Activated CD4-positive, alpha-beta T cell treated with anti-CD3 and anti-CD28 coated beads, Interleukin-2, Interleukin-6, amounts not matched to agents 100 ng/mL and 50 ng/mL, durations not matched to agents 16 hours and 8 hours (primary cell): Measurements from ENCODE around the gene ANKRD17.
A peak's percentile ranks its signal among the peaks of the same experiment; 100 is the strongest.
"Not testable (repeated sequence)": the region's sequence is repeated elsewhere in the genome, so short reads cannot be mapped to it uniquely, and the experiment has no call there.

ENCODE experiments used
- DNase-seq: peaks from one replicate; pipeline ENCODE4 v3.0.0-alpha.2; 2020

ANKRD17 gene

GRCh38 chr4:73258686-73259570 lies at the start of gene ANKRD17:
Gene ANKRD17, minus strand, starts transcription at chr4:73258798. Its CDS starts 130 bp downstream, at chr4:73258668.
- DNase-seq, result peak; percentile 93

- DNase-seq, result no peak
Measured at GRCh38 chr4:73308286-73308685, 49.7 kb upstream of the ANKRD17 start.

GRCh38 chr4:73303711-73304110 lies 45.1 kb upstream of the ANKRD17 start:
- no peak for DNase-seq

- DNase-seq, result no peak
Measured at GRCh38 chr4:73299548-73300280, 41.1 kb upstream of the ANKRD17 start.

- not testable (repeated sequence) for DNase-seq
Measured at GRCh38 chr4:73292661-73293060, 34.1 kb upstream of the ANKRD17 start.

GRCh38 chr4:73281982-73282381 lies 23.4 kb upstream of the ANKRD17 start:
- no peak for DNase-seq

- DNase-seq, result no peak
Measured at GRCh38 chr4:73281396-73281795, 22.8 kb upstream of the ANKRD17 start.

- no peak for DNase-seq
Measured at GRCh38 chr4:73277201-73277600, 18.6 kb upstream of the ANKRD17 start.

- no peak for DNase-seq
Measured at GRCh38 chr4:73275318-73275654, 16.7 kb upstream of the ANKRD17 start.

GRCh38 chr4:73272816-73273215 lies 14.2 kb upstream of the ANKRD17 start:
- DNase-seq, result no peak

GRCh38 chr4:73267050-73267449 lies 8.5 kb upstream of the ANKRD17 start:
- DNase-seq, result no peak

- DNase-seq, result peak; percentile 2
Measured at GRCh38 chr4:73259571-73260090, 1.0 kb upstream of the ANKRD17 start.

GRCh38 chr4:73258436-73258685 lies 237 bp downstream of the ANKRD17 start:
- DNase-seq, result no peak

GRCh38 chr4:73257651-73258435 lies 755 bp downstream of the ANKRD17 start:
- peak; percentile 19 for DNase-seq

GRCh38 chr4:73257234-73257633 lies 1.4 kb downstream of the ANKRD17 start:
- DNase-seq, result peak; percentile 74

GRCh38 chr4:73255847-73256246 lies 2.8 kb downstream of the ANKRD17 start:
- DNase-seq, result not testable (repeated sequence)

GRCh38 chr4:73252001-73252400 lies 6.6 kb downstream of the ANKRD17 start:
- no peak for DNase-seq

- DNase-seq, result no peak
Measured at GRCh38 chr4:73251384-73251783, 7.2 kb downstream of the ANKRD17 start.

GRCh38 chr4:73250642-73251041 lies 8.0 kb downstream of the ANKRD17 start:
- no peak for DNase-seq

GRCh38 chr4:73248821-73249220 lies 9.8 kb downstream of the ANKRD17 start:
- DNase-seq, result no peak

- DNase-seq, result no peak
Measured at GRCh38 chr4:73248416-73248815, 10.2 kb downstream of the ANKRD17 start.

- DNase-seq, result no peak
Measured at GRCh38 chr4:73247100-73247499, 11.5 kb downstream of the ANKRD17 start.

- DNase-seq, result peak; percentile 14
Measured at GRCh38 chr4:73245955-73246354, 12.6 kb downstream of the ANKRD17 start.
